Suprapubic skin (tissue), 3 donors: ENCODE data around the gene CLCA4.

Experiments
- CTCF ChIP-seq, 2 donors: fragments of 200-600 bp in 1 of 2; fragments of 450-650 bp in 1 of 2; sonication (generic) in 1 of 2; IDR thresholded peaks; one replicate each; pipeline ENCODE4 v1.5.1; 2016 to 2019; ENCODE audit warnings: antibody characterized with exemption in 2 of 2, mild to moderate bottlenecking in 1 of 2, moderate library complexity in 1 of 2
- EP300 ChIP-seq: sonication (generic); formaldehyde crosslinking; IDR thresholded peaks from one replicate; pipeline ENCODE4 v1.6.1; 2017; ENCODE audit warnings: antibody characterized with exemption
- POLR2A ChIP-seq, 2 donors: fragments of 450-650 bp; IDR thresholded peaks; one replicate each; pipeline ENCODE4 v1.6.1; 2017; ENCODE audit warnings: antibody characterized with exemption in 2 of 2, mild to moderate bottlenecking in 2 of 2, moderate library complexity in 2 of 2

GRCh38 chr1:86527306-86527705, 19.6 kb upstream of the CLCA4 start:
- no peak for TF ChIP-seq CTCF (IDR thresholded peaks at IDR 0.05)
- no peak for TF ChIP-seq POLR2A (IDR thresholded peaks at IDR 0.05)
- TF ChIP-seq EP300: no peak
